ENCODE data around the gene NFE2L1. TPM values are rescaled to one million over a fixed set of nuclear protein-coding genes. Genes with fewer than 3 reads are reported as not detected.

Gene NFE2L1
- total and polyA plus RNA-seq, 2 of the 8 experiments (the other 6 are each of a cell fraction or from before 2014, with no cell fraction given): 140 to 143 TPM

- Histone ChIP-seq H2BK12ac (ENCODE audit: low read depth, low read length) (no peak overlapping the region), H3K36me3 (ENCODE audit: control insufficient read depth in 2 of 4, insufficient read depth in 4 of 4, low read length in 3 of 4) (no peaks in the 10 kb centered on the region), H2AFZ (ENCODE audit: low read length) (no peak overlapping the region), H4K91ac (replicated peaks; ENCODE audit: insufficient read length, low read length) (no peak overlapping the region), H3K9ac (replicated peaks in 1 of 4; ENCODE audit: extremely low read depth in 1 of 4, low read depth in 3 of 4, low read length in 3 of 4) (no peak overlapping the region), H3K4ac (replicated peaks; ENCODE audit: insufficient read length, low read depth, low read length) (no peak overlapping the region), H3K79me2 (ENCODE audit: control insufficient read depth in 1 of 2, insufficient read depth in 2 of 2, low read length in 2 of 2) (no peaks in the 10 kb centered on the region), H3K4me2 (ENCODE audit: insufficient read depth in 1 of 2, low read depth in 2 of 2, low read length in 2 of 2) (peak overlapping the region in 1 of 2 experiments; percentile 42; a peak in 1 of 4 replicates), H3K56ac (replicated peaks; ENCODE audit: insufficient read length, low read depth, low read length) (no peak overlapping the region), H3K27me3 (replicated peaks in 1 of 4; ENCODE audit: control insufficient read depth in 3 of 4, extremely low read depth in 1 of 4, insufficient read depth in 3 of 4, low read length in 3 of 4) (peaks cover 2 to 23% (median 17%) of the 10 kb centered on the region in 4 experiments), H3K23ac (ENCODE audit: insufficient read length) (no peak overlapping the region), H2BK15ac (ENCODE audit: low read length) (no peak overlapping the region), H2BK20ac (ENCODE audit: low read length) (no peak overlapping the region), H3K79me1 (ENCODE audit: low read depth, low read length) (no peaks in the 10 kb centered on the region), H4K5ac (ENCODE audit: insufficient read length, low read depth, low read length) (peak overlapping the region; percentile 44), H3K4me3 (ENCODE audit: extremely low read depth in 1 of 4, insufficient read depth in 2 of 4, low read depth in 3 of 4, low read length in 4 of 4) (peak overlapping the region in 1 of 4 experiments; percentile 65; a peak in 1 of 8 replicates), H4K8ac (ENCODE audit: extremely low read depth, insufficient read depth, low read length) (no peak overlapping the region), H2BK5ac (ENCODE audit: low read depth, low read length) (no peak overlapping the region), H3K27ac (ENCODE audit: low read depth, low read length) (no peak overlapping the region), H3K18ac (ENCODE audit: extremely low read depth, low read length) (no peak overlapping the region), H2AK5ac (ENCODE audit: low read depth, low read length) (no peak overlapping the region), H3K14ac (ENCODE audit: insufficient read length) (no peak overlapping the region), H4K20me1 (replicated peaks in 1 of 2; ENCODE audit: control insufficient read depth in 1 of 2, insufficient read depth in 2 of 2, low read length in 2 of 2) (no peaks in the 10 kb centered on the region), H2BK120ac (replicated peaks; ENCODE audit: low read depth, low read length) (no peak overlapping the region), H3K4me1 (replicated peaks in 1 of 4; ENCODE audit: control insufficient read depth in 3 of 4, insufficient read depth in 4 of 4, low read length in 3 of 4) (peaks cover 0 to 21% (median 11%) of the 10 kb centered on the region in 4 experiments; a peak in 5 of 7 replicates), H3K23me2 (ENCODE audit: low read depth, low read length) (peaks cover 18% of the 10 kb centered on the region), H3K9me3 (ENCODE audit: insufficient read depth in 2 of 2, low read depth in 1 of 2, low read length in 1 of 2) (no peaks in the 10 kb centered on the region)
- FAIRE-seq: no peak
- ChIA-PET POLR2A (ENCODE audit: partially characterized antibody) (no interaction called here), CTCF (ENCODE audit: partially characterized antibody) (interaction anchor here (14.1 to 27.8 kb wide), 2 partner anchors 44 to 71 kb away, joined by 493 to 698 read pairs; partner anchors contain the start of genes CDK5RAP3, PNPO and PRR15L)
- WGBS, 2 experiments (ENCODE audit: extremely low coverage in 1 of 2, insufficient coverage in 1 of 2, insufficient read length in 1 of 2, insufficient replicate concordance in 2 of 2, low coverage in 1 of 2, low lambda C conversion rate in 2 of 2, missing lambda C conversion rate in 1 of 2): 65% methylated on average over 6 of the region's 6 CpGs; no CpG with 5 or more reads in 1 of the 2 experiments
- no peak for DNase-seq (ENCODE audit: low read depth in 1 of 2, low spot score in 2 of 2)
- TF ChIP-seq ASH2L (IDR thresholded peaks at IDR 0.05; ENCODE audit: low read length): no peak
- no peak for TF ChIP-seq SRF (IDR thresholded peaks at IDR 0.05; ENCODE audit: low read depth, low read length)
- no peak for TF ChIP-seq PHF8 (conservative IDR thresholded peaks at IDR 0.05; ENCODE audit: low read depth, low read length)
- no peak for TF ChIP-seq SP4 (IDR thresholded peaks at IDR 0.05; ENCODE audit: low read length)
These were observed 25.3 kb upstream of the NFE2L1 start for GRCh38 chr17:48022901-48023300.

Measured in H1 (cell line).